NCI-H1436 (cell line): Measurements from ENCODE around the gene PTF1A.
"Not testable (repeated sequence)": the region's sequence is repeated elsewhere in the genome, so short reads cannot be mapped to it uniquely, and the experiment has no call there.

ENCODE experiments used
- DNase-seq: peaks from one replicate; lab custom pipeline; 2025; lab: John Stamatoyannopoulos, UW

Gene PTF1A

GRCh38 chr10:23204773-23205172 is 12.7 kb downstream of the PTF1A start:
- no peak for DNase-seq

GRCh38 chr10:23205972-23206642 is 14.0 kb downstream of the PTF1A start:
- no peak for DNase-seq

- DNase-seq: no peak
Measured at GRCh38 chr10:23217471-23217870, 25.4 kb downstream of the PTF1A start.

- DNase-seq: no peak
Measured at GRCh38 chr10:23230582-23230981, 38.5 kb downstream of the PTF1A start.

- DNase-seq: no peak
Measured at GRCh38 chr10:23238015-23238414, 45.9 kb downstream of the PTF1A start.

- DNase-seq: not testable (repeated sequence)
Measured at GRCh38 chr10:23241779-23242178, 49.7 kb downstream of the PTF1A start.
